OCI-LY1 (cell line): ENCODE data around the gene ATP9B.

ENCODE experiments used
- CTCF ChIP-seq: fragments of 200-600 bp; sonication (generic), shearing (Covaris generic); IDR thresholded peaks from 2 replicates; pipeline ENCODE4 v1.5.1; 2017; ENCODE audit warnings: mild to moderate bottlenecking, antibody characterized with exemption, low read length, moderate library complexity, mixed read lengths
- EZH2 ChIP-seq: fragments of 200-600 bp; sonication (generic), shearing (Covaris generic); IDR thresholded peaks from 2 replicates; pipeline ENCODE4 v1.8.0; 2017; ENCODE audit warnings: borderline replicate concordance, mixed run types, mild to moderate bottlenecking, antibody characterized with exemption, low read length, moderate library complexity, mixed read lengths

GRCh38 chr18:79046522-79046921, 22.7 kb upstream of the ATP9B start:
- TF ChIP-seq CTCF (no peak), EZH2 (no peak)
